Heart left ventricle (tissue), 16 donors: ENCODE results near the gene LSM12. TPM values are rescaled to one million over a fixed set of nuclear protein-coding genes. Genes with fewer than 3 reads are reported as not detected.

Experiments
- ATAC-seq, 4 donors: fragments of 200-7000 bp; cut with Tn5 transposase; one replicate each; pipeline ENCODE4 v1.9.1; 2020 to 2022; ENCODE audit warnings: moderate library complexity in 4 of 4, mild to moderate bottlenecking in 3 of 4, moderate number of reproducible peaks in 1 of 4
- DNase-seq, 5 donors: peaks; one replicate each; pipeline ENCODE4 v3.0.0-alpha.2; 2020
- H3K27ac ChIP-seq, 12 donors: fragments of 200-600 bp; sonication (generic) in 4 of 12; one replicate each; pipeline versions ENCODE4 v1.5.0 to v1.8.0; 2016 to 2022; ENCODE audit warnings: mild to moderate bottlenecking in 2 of 12
- H3K27me3 ChIP-seq, 9 donors: fragments of 200-600 bp; sonication (generic) in 2 of 9; one replicate each; pipeline versions ENCODE4 v1.5.1 to v1.8.0; 2016 to 2022; ENCODE audit warnings: mild to moderate bottlenecking in 3 of 9
- H3K36me3 ChIP-seq, 9 donors: fragments of 200-600 bp; sonication (generic) in 2 of 9; one replicate each; pipeline versions ENCODE4 v1.5.0 to v1.8.0; 2018 to 2022; ENCODE audit warnings: mild to moderate bottlenecking in 2 of 9
- H3K4me1 ChIP-seq, 12 donors: fragments of 200-600 bp; sonication (generic) in 4 of 12; one replicate each; pipeline versions ENCODE4 v1.5.0 to v1.8.0; 2016 to 2022; ENCODE audit warnings: mild to moderate bottlenecking in 3 of 12
- H3K4me3 ChIP-seq, 12 donors: fragments of 200-600 bp; sonication (generic) in 4 of 12; one replicate each; pipeline versions ENCODE4 v1.5.0 to v1.8.0; 2017 to 2022; ENCODE audit warnings: mild to moderate bottlenecking in 9 of 12, moderate library complexity in 4 of 12
- H3K9me3 ChIP-seq, 12 donors: fragments of 200-600 bp; sonication (generic) in 4 of 12; one replicate each; pipeline versions ENCODE4 v1.5.0 to v1.8.0; 2016 to 2022; ENCODE audit warnings: mild to moderate bottlenecking in 1 of 12
- CTCF ChIP-seq, 12 donors: fragments of 200-600 bp; sonication (generic) in 4 of 12; IDR thresholded peaks; one replicate each; pipeline versions ENCODE4 v1.5.0 to v1.8.0; 2018 to 2022; ENCODE audit warnings: antibody characterized with exemption in 12 of 12, mild to moderate bottlenecking in 5 of 12
- POLR2A ChIP-seq, 2 donors: fragments of 450-650 bp; IDR thresholded peaks; one replicate each; pipeline ENCODE4 v1.6.1; 2017; ENCODE audit warnings: antibody characterized with exemption in 2 of 2, mild to moderate bottlenecking in 2 of 2, moderate library complexity in 2 of 2
- WGBS, 4 donors: extraction: QIAGEN DNeasy Blood & Tissue Kit in 2 of 4; methylation state at CpG; one replicate each; pipeline versions ENCODE4 v1.1.5 to v1.1.7; 2013 to 2018; 5-methylcytosine and 5-hydroxymethylcytosine counted together
- intact Hi-C, 10 donors: fragments of 100-400 bp; cut with DNase I; formaldehyde crosslinking; loops; one replicate each; pipeline versions ENCODE4 v1.11.1 to v1.14.2; 2022
- polyA plus RNA-seq, 2 donors: library from polyadenylated mRNA; stranded (reverse); fragments of 200-250 nt; gene quantifications; one replicate each; pipeline ENCODE4 v1.2.3, GENCODE V29; 2013
- total RNA-seq, 9 donors: library from RNA; depleted of rRNA in 2 of 9; stranded (reverse); fragments of >200 nt in 2 of 9; fragmentation: NEBNext Ultra II Directional in 3 of 9; extraction: Animal tissue kit (Norgen Biotek cat#: 25700) in 3 of 9; gene quantifications; one replicate each; pipeline versions ENCODE4 v1.1.0 to v1.2.4, GENCODE V29; 2016 to 2023
- donor health status: ischemic (EF 13 %, LVEDD 7.1; RV severe dilation, severe dysfunction).
- donor health status: healthy with polysubstance abuse.
- donor health status: DM: no; HTN: yes; CAD: no.
- donor health status: DM: no; HTN: no; CAD: no.
- donor health status: ischemic (EF 25% LVEDD 6.9; RV normal size, moderate dysfunction).
- donor health status: ischemic (EF 25% LVEDD 5.7; RV mildly dilated, moderate dysfunction).
- donor health status: healthy.
- donor health status: DM: yes; HTN: yes; CAD: no.
- donor health status: ischemic (EF 35%, LVEDD 5.7; RV mildly dilated, moderate dysfunction).
- donor health status: nonischemic (EF 11% LVEDD 7.7; RV severe dilation, severe dysfunction).
- donor health status: DM: yes; HTN: yes; CAD: no.
- donor health status: PGD.
- donor health status: ischemic (EF 29% LVEDD 5.4; RV normal size, mild dysfunction).
- donor health status: nonischemic (EF 23%, LVEDD 6.1; RV moderate dilation, normal function).

LSM12 gene
- total and polyA plus RNA-seq, 11 donors: 30.8 to 55.6 (median 43.7) TPM

- 65 to 77% (median 67%) methylated on average over 10 of the region's 10 CpGs for WGBS, 4 donors
- Histone ChIP-seq H3K4me3 (no peak overlapping the region), H3K27me3 (no peaks in the 10 kb centered on the region), H3K9me3 (no peaks in the 10 kb centered on the region), H3K27ac (peak overlapping the region in 1 of 12 donors; percentile 1), H3K4me1 (peaks cover 0 to 49% (median 30%) of the 10 kb centered on the region in 12 donors), H3K36me3 (peaks cover 0 to 51% (median 35%) of the 10 kb centered on the region in 9 donors)
- ATAC-seq (no peak), DNase-seq (no peak)
- TF ChIP-seq CTCF (IDR thresholded peaks at IDR 0.05): no peak
- intact Hi-C loops: loop anchor here in 1 of 10 donors (10.0 kb wide), 1 partner anchor 121 kb away; the partner anchor contains the start of gene TMUB2
Observed at GRCh38 chr17:44063704-44064639, 2.5 kb downstream of the LSM12 start.

- H3K4me3 ChIP-seq: no peak overlapping the region
- peaks cover 0 to 48% (median 31%) of the 10 kb centered on the region in 12 donors for H3K4me1 ChIP-seq
- no peaks in the 10 kb centered on the region for H3K9me3 ChIP-seq
- peak in 1 of 5 donors; percentile 24 for DNase-seq
- H3K36me3 ChIP-seq: peaks cover 0 to 59% (median 43%) of the 10 kb centered on the region in 9 donors
- 91 to 93% (median 93%) methylated on average over 15 of the region's 15 CpGs for WGBS, 4 donors
- intact Hi-C loops: loop anchor here in 1 of 10 donors (10.0 kb wide), 1 partner anchor 122 kb away; the partner anchor contains the start of gene TMUB2
- ATAC-seq: no peak
- no peaks in the 10 kb centered on the region for H3K27me3 ChIP-seq
- TF ChIP-seq POLR2A (IDR thresholded peaks at IDR 0.05): no peak
- no peak for TF ChIP-seq CTCF (IDR thresholded peaks at IDR 0.05)
- no peak overlapping the region for H3K27ac ChIP-seq
Observed at GRCh38 chr17:44062871-44063270, 3.6 kb downstream of the LSM12 start.

GRCh38 chr17:44061446-44061845 is 5.0 kb downstream of the LSM12 start:
- intact Hi-C loops: loop anchor here in 1 of 10 donors (10.0 kb wide), 1 partner anchor 123 kb away; the partner anchor contains the start of gene TMUB2
- Histone ChIP-seq H3K4me3 (no peak overlapping the region), H3K27me3 (no peaks in the 10 kb centered on the region), H3K9me3 (no peaks in the 10 kb centered on the region), H3K36me3 (peaks cover 0 to 66% (median 46%) of the 10 kb centered on the region in 9 donors), H3K27ac (no peak overlapping the region), H3K4me1 (peaks cover 0 to 36% (median 23%) of the 10 kb centered on the region in 12 donors)
- TF ChIP-seq POLR2A (IDR thresholded peaks at IDR 0.05) (no peak), CTCF (IDR thresholded peaks at IDR 0.05) (no peak)
- ATAC-seq (no peak), DNase-seq (no peak)
- WGBS, 4 donors: 38 to 54% (median 48%) methylated on average over 1 of the region's 1 CpG
